K562 treated with DMSO at 1 percent for 4 hours (cell line): ENCODE measurements around the gene RRP36. TPM values are rescaled to one million over a fixed set of nuclear protein-coding genes. Genes with fewer than 3 reads are reported as not detected.

ENCODE experiments used
- total RNA-seq: library from RNA; unstranded; fragments of 300-600 nt; gene quantifications from 2 replicates; pipeline ENCODE4 v1.2.3, GENCODE V29; 2022; ENCODE audit not compliant: insufficient read depth

The RRP36 gene, protein sequence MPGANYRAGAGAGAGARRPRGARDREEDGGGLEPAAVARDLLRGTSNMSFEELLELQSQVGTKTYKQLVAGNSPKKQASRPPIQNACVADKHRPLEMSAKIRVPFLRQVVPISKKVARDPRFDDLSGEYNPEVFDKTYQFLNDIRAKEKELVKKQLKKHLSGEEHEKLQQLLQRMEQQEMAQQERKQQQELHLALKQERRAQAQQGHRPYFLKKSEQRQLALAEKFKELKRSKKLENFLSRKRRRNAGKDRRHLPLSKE
- total RNA-seq, result 74.9 and 92.3 TPM in 2 replicates

DNA sequence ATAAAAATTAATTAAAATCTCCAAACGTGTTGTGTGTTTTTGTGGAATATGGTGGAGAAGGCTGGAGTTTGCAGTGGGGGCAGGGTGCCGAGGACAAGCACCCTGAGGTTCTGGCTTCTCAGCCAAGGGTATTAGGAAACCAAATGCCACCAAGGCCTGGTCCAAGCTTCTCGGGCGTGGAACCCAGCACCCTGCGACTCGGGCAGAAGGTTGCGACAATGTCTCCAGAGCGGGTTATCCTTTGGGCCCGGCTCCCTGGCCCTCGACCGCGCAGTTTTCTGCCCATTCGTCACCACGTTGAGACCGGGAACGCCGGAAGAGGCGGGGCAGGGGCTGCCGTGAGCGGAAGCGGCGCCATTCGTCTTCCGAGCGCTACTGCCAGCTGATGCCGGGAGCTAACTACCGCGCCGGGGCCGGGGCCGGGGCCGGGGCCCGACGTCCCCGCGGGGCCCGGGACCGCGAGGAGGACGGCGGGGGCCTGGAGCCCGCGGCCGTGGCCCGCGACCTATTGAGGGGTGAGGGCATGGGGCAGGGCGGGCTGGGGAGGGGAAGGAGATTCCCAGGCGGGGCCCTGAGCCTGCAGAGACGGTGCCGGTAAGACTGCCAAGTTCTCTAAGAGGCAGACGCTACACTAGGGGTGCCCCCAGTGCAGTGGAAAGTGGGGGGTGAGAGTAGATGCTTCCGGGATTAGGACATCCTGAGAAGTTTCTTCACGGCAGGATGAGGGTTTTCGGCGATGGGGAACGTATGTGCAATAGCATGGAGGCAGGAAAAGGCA lies at the start of gene RRP36:
RRP36 (plus strand) TSS at position 354 of the 778 bp plus-strand sequence; CDS start at position 386, 32 bp downstream.

DNA sequence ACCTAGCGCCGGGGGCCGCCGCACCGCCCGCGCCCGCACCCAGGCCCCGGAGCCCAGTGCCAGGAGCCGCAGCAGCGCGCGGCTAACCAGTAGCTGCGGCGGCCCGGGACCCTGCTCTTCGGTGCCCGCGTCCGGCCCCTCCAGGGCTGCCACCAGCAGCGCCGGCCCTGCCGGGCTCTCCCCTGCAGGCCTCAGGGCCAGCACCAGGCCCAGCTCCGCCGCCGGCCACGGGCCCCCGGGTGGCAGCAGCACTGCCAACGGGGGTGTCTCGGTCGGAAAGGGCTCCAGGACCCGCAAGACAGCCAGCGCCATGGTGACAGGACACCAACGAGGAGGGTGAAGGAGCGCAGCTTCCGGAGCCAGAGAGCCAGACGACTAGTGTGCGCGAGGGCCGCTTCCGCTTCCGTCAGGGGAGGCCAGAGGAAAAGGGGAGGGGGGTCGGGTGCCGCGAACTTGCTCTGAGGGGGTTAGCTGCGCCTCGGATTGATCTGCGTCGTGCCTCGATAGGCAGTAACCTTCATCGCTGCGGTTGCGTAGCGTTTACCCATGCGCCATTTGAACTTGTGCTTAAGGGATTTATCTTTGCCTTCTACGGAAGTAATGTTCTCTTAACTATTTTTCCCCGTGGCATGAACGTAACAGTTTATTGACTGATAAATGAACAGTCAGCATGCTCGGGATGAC lies 42.4 kb upstream of the RRP36 start, which contains the start of gene PEX6:
PEX6 (minus strand) TSS at position 343 of the 684 bp plus-strand sequence; CDS start at position 312, 31 bp downstream.

DNA sequence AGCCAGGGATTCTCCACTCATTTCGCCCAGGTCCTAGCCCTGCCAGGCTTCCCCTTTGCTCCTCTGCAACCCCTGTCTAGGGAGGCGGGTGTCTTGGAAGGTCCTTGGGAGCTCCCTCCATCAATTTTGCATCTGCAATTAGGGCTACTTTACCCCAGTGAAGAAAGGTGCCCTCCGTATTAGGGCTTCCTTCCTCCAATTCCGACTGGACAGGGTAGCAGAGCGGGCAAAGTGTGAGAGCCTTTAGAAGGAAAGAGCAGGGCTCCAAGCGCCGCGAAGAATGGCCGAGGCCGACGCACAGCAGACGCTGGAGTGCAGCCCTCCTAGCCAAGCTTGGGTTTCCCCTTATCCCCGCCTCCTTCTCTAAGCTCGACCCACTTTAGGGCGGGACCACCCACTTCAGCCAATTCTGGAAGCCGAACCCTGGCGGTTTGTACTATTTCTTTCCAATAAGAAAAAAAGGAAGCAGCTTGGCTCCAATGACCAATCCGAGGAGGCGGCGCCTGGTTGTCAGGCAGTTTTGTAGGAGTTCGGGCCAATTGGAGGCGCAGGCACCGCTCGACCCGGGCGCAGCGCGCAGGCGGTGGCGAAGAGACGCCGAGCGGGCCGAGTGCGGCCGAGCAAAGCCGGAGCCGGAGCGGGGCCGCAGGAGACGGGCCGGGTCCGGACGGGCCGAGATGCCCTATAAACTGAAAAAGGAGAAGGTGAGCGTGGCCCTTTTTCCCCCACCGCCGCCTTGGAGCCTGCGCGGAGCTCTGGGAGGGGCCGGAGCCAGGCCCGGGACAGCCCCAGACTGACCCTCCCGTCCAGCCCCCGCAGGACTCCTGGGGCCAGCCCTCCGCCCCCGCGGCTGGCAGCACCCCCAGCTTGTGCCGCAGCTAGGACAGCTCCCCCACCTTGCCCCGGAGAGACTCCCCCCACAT lies 37.2 kb upstream of the RRP36 start, which contains the start of gene PPP2R5D:
PPP2R5D (plus strand) TSS at position 570 of the 923 bp plus-strand sequence; CDS start at position 678, 108 bp downstream.

DNA sequence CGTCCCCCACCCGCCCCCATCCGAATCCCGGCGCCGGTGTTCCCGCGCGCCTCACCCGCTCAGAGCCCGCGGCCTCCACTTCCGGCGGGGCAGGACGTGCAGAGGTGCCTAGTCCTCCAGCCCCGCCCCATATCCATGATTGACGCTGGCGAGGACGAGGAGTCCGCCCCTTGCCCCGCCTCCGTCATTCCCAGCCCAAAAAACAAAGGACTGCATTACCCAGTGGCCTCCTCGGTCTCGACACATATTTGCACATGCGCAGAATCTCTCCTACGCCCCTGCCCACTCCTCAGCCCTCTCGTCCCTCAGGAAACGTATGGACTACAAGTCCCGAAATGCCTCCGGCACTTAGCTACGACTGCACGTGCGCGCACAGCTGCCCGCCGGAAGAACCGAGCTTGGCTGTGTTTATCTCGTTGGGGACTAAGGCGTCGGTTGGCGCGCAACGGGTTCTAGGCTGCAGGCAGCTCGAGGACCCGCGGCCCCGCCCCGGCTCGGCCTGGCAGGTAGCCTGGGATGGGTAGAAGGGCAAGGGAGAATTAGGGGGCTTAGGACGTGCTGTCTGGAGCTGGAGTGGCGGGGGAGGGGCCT lies 7.5 kb upstream of the RRP36 start, which contains the start of the genes KLHDC3 and MEA1:
KLHDC3 (plus strand) TSS at position 407 of the 591 bp plus-strand sequence. CDS start 2,944 bp downstream, outside the sequence.
MEA1 (minus strand) TSS at position 104 of the 591 bp plus-strand sequence. CDS start 133 bp downstream, outside the sequence.

DNA sequence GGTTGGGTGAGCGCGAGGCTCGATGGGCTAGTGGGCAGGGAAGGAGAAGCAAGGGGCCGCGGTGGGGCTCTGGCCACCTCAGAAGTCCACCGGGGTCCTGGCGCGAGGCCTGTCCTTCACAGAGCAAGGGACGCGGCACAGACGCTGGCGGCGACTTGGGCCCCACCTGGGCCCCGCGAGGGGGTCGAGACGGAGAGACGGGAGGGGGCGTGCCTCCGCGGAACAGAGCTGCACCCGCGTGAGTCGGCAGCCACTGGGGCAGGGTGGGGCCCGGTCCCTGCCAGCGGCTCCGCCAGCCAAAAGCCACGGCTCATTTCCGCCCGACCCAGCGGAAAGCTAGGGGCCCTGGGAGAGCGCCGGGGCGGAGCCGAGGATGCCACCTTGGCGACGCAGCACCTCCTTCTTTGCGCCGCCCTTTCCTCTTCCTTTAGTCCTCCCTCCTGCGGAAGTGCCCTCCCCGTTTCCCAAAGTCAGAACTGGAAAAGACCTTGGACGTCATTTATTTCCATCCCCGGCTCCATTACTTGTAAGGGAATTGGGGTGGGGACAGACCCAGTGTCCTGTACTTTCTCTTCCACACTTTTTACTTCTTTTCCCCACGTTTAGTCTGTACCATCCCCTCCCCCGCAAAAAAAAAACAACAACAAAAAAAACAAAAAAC lies 32.3 kb downstream of the RRP36 start, which contains the start of gene CUL7:
CUL7 (minus strand) TSS at position 307 of the 661 bp plus-strand sequence. CDS start 1,063 bp downstream, outside the sequence.

DNA sequence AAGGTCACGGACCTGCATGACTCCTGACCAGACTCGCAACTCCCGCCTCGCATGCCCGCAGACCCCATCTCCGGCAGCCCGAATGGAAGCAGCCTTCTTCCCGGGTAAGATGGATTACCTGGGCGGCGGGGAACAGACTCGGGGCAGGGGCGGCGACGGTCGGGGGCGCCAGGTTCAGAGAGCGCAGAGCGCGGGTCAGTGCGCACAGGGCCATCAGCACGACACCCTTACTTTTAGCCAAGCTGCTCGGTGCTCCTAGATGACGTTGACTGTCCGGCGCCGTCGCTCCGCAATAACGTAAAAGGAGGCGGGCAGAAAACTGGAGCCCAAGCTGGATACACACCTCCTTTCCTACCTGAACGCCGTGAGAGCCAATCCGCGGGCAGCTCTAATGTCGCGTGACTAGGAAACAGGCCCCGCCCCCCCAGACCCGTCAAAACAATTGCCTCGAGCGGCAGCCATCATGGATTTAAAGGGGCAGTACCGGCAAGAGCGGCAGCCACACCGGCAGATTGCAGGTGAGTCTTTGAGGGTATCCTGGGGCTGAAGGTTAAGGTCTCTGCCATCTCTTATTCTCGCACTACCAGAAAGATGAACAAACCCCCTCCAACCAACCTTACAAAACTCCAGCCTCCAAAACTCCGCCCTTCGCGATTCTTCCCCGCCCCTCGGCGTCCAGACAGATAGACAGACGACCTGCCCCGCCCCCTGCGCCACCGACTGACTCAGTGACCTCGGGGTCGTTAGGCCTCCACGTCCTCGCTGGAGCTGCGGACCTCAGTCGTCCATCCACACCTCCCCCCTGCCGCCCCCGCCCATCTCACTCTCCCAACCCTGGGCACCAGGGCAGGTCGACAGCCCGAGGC lies 38.0 kb downstream of the RRP36 start, which contains the start of the genes KLC4 and MRPL2:
KLC4 (plus strand) TSS at position 464 of the 866 bp plus-strand sequence. CDS start 1,705 bp downstream, outside the sequence.
MRPL2 (minus strand) TSS at position 267 of the 866 bp plus-strand sequence; CDS start at position 214, 53 bp downstream.

DNA sequence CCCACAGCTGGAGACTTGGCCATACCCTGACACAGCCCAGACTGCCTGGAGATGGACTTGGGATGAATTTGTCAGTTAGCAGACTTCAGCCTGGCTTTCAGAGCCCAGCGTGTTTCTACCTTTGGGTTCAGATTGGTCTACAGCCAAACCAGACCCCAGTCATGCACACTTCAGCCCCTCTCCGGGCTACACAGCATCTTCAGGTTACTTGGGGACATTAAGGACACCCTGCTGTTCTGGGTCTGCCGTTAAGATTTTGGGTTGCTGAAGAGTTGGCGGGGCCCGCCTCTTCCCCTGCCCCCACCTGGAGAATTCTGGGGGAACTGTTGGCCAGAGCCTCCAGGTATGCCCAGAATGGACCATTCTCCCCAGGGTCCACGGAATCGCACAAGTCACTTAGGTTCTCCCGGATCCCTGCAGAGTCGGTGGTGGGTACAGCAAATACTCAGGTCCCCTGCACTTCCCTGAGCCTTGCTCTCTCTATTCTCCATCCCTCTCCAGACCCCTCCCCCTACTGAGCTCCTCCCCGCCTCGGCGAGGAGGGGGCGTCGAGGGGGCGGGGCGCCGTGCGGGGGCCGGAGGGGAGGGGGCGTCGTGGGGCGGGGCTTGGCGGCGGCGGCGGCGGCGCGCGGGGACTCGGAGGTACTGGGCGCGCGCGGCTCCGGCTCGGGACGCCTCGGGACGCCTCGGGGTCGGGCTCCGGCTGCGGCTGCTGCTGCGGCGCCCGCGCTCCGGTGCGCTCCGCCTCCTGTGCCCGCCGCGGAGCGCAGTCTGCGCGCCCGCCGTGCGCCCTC lies 54.4 kb downstream of the RRP36 start, which contains the start of gene PTK7:
PTK7 (plus strand) TSS at position 645 of the 794 bp plus-strand sequence. CDS start 175 bp downstream, outside the sequence.

Other genes starting within 250 kb of the RRP36 start
- 4.9 and 5.2 TPM in 2 replicates for gene BICRAL, start 239.6 kb upstream of the RRP36 start, total RNA-seq
- gene RPL7L1, start 142.0 kb upstream of the RRP36 start, total RNA-seq, result 98.4 and 99.4 TPM in 2 replicates
- gene PTCRA, start 105.6 kb upstream of the RRP36 start, total RNA-seq, result not detected in 2 replicates
- gene CNPY3, start 92.1 kb upstream of the RRP36 start, total RNA-seq, result 27.6 and 29.4 TPM in 2 replicates
- gene GNMT, start 60.9 kb upstream of the RRP36 start, total RNA-seq, result 0.99 TPM in 1 of 2 replicates, not detected in the other
- 52.3 and 52.7 TPM in 2 replicates for gene PEX6, start 42.4 kb upstream of the RRP36 start, total RNA-seq
- gene PPP2R5D, start 37.1 kb upstream of the RRP36 start, total RNA-seq, result 47.6 and 53.3 TPM in 2 replicates
- gene MEA1, start 7.7 kb upstream of the RRP36 start, total RNA-seq, result 70.7 and 80.4 TPM in 2 replicates
- gene KLHDC3, start 7.4 kb upstream of the RRP36 start, total RNA-seq, result 156 and 168 TPM in 2 replicates
- gene CUL7, start 32.2 kb downstream of the RRP36 start, total RNA-seq, result 22.7 and 29.4 TPM in 2 replicates
- 126 and 131 TPM in 2 replicates for gene MRPL2, start 37.8 kb downstream of the RRP36 start, total RNA-seq
- 33.5 and 36.4 TPM in 2 replicates for gene KLC4, start 38.0 kb downstream of the RRP36 start, total RNA-seq
- 10.4 and 12.0 TPM in 2 replicates for gene PTK7, start 54.7 kb downstream of the RRP36 start, total RNA-seq
- 33.6 and 38.1 TPM in 2 replicates for gene SRF, start 149.6 kb downstream of the RRP36 start, total RNA-seq
- gene CUL9, start 160.6 kb downstream of the RRP36 start, total RNA-seq, result 12.5 and 20.5 TPM in 2 replicates
- gene DNPH1, start 207.9 kb downstream of the RRP36 start, total RNA-seq, result 204 and 307 TPM in 2 replicates
- not detected in 2 replicates for gene TTBK1, start 221.9 kb downstream of the RRP36 start, total RNA-seq